Type B pancreatic cell (in vitro differentiated cells): ENCODE measurements around the gene NRP2. TPM values are rescaled to one million over a fixed set of nuclear protein-coding genes. Genes with fewer than 3 reads are reported as not detected.

ENCODE experiments used
- DNase-seq: peaks from one replicate; pipeline ENCODE4 v3.0.0; 2021; ENCODE audit warnings: mixed read lengths; ENCODE audit not compliant: unreplicated experiment; ENCODE audit errors: extremely low spot score
- H3K27ac Mint-ChIP-seq: 2 replicates; pipeline ENCODE4 v1.8.0; 2021; ENCODE audit warnings: mild to moderate bottlenecking, mixed read lengths
- H3K27me3 Mint-ChIP-seq: 2 replicates; pipeline ENCODE4 v1.8.0; 2021; ENCODE audit warnings: mixed read lengths
- H3K36me3 Mint-ChIP-seq: 2 replicates; pipeline ENCODE4 v1.8.0; 2021; ENCODE audit warnings: mixed read lengths
- H3K4me1 Mint-ChIP-seq: one replicate; pipeline ENCODE4 v1.8.0; 2021; ENCODE audit warnings: mixed read lengths; ENCODE audit not compliant: unreplicated experiment
- H3K4me3 Mint-ChIP-seq: 2 replicates; pipeline ENCODE4 v1.8.0; 2021; ENCODE audit warnings: mild to moderate bottlenecking, mixed read lengths
- H3K9me3 Mint-ChIP-seq: 2 replicates; pipeline ENCODE4 v1.8.0; 2021; ENCODE audit warnings: mixed read lengths
- CTCF ChIP-seq: fragments of 200-600 bp; sonication (generic); conservative IDR thresholded peaks from 2 replicates; pipeline ENCODE4 v1.5.0; 2021; ENCODE audit warnings: antibody characterized with exemption, mild to moderate bottlenecking
- total RNA-seq: library from RNA; stranded (reverse); gene quantifications from 2 replicates; pipeline ENCODE4 v1.2.1, GENCODE V29; 2021; ENCODE audit warnings: low replicate concordance

Gene NRP2
- total RNA-seq, 1 donor from 2014 or later = 109 TPM

DNA sequence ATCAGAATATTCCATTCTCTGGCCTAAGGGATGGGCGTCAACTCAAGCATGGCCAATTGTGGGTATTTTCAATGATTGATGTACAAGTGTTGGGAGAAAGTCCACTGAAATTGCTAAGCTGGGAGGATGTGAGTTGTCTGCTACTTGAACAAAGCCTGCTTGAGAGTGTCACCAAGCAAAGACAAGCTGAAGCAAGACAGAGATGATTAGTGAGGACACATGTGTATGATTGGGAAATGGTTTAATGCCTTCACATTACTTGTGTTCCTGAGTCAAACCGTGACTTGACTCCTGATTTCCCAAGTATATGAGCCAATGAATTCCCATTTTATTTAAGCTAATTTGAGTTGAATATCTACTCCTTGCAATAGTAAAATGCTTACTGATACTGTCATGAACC is 23.7 kb upstream of the NRP2 start:
- TF ChIP-seq CTCF = no peak
- Mint-ChIP-seq H3K27me3 (no peaks in the 10 kb centered on the region), H3K9me3 (no peaks in the 10 kb centered on the region), H3K4me1 (peaks cover 18% of the 10 kb centered on the region), H3K4me3 (no peak overlapping the region), H3K36me3 (no peaks in the 10 kb centered on the region), H3K27ac (no peak overlapping the region)
- no peak for DNase-seq

- Mint-ChIP-seq H3K9me3 (no peaks in the 10 kb centered on the region), H3K27ac (no peak overlapping the region), H3K36me3 (no peaks in the 10 kb centered on the region), H3K4me1 (peaks cover 18% of the 10 kb centered on the region), H3K27me3 (no peaks in the 10 kb centered on the region), H3K4me3 (no peak overlapping the region)
- TF ChIP-seq CTCF = no peak
- no peak for DNase-seq
Measured at GRCh38 chr2:205659922-205660321, 22.4 kb upstream of the NRP2 start.

DNA sequence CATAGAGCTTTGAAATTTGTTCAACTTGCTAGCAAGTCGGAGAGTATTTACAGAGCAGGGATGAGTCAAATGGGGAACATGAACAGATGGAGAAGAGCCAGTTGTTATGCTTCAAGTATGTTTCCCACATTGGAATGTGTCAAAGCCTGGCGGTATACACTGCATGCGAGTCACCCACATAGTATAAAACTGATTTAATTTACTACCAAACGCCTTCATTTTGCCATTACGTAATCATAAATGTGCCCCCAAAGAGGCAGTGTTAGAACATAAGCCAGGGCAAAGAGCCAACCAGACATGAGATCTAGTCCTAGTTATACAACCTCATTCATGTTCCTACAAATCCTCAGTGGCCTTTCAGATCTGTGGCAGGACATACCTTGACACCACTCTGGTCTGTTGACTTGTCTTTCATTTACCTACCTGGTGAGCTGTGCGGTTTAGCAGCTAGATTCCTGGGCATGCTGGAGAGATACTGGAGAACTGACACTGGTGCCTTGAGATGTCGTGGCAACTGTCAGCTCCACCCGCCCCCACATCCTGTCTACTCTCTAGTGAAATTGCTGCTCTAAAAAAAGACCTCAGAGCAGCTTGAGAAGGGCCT is 21.7 kb upstream of the NRP2 start:
- Mint-ChIP-seq H3K4me3 (no peak overlapping the region), H3K36me3 (peaks cover 1% of the 10 kb centered on the region), H3K27me3 (no peaks in the 10 kb centered on the region), H3K27ac (no peak overlapping the region), H3K4me1 (peaks cover 12% of the 10 kb centered on the region), H3K9me3 (peaks cover 2% of the 10 kb centered on the region)
- TF ChIP-seq CTCF = no peak
- no peak for DNase-seq

GRCh38 chr2:205661281-205661680 is 21.0 kb upstream of the NRP2 start:
- no peaks in the 10 kb centered on the region for H3K27me3 Mint-ChIP-seq
- H3K9me3 Mint-ChIP-seq = peaks cover 9% of the 10 kb centered on the region
- no peak overlapping the region for H3K27ac Mint-ChIP-seq
- H3K4me3 Mint-ChIP-seq = no peak overlapping the region
- H3K36me3 Mint-ChIP-seq = peaks cover 4% of the 10 kb centered on the region
- peaks cover 10% of the 10 kb centered on the region for H3K4me1 Mint-ChIP-seq
- no peak for DNase-seq
- TF ChIP-seq CTCF = no peak

GRCh38 chr2:205662206-205662965 is 19.9 kb upstream of the NRP2 start:
- H3K4me3 Mint-ChIP-seq = no peak overlapping the region
- peaks cover 5% of the 10 kb centered on the region for H3K36me3 Mint-ChIP-seq
- H3K27me3 Mint-ChIP-seq = no peaks in the 10 kb centered on the region
- no peak for TF ChIP-seq CTCF
- peaks cover 11% of the 10 kb centered on the region for H3K9me3 Mint-ChIP-seq
- DNase-seq = no peak
- H3K4me1 Mint-ChIP-seq = peaks cover 7% of the 10 kb centered on the region
- H3K27ac Mint-ChIP-seq = no peak overlapping the region
